ENCODE results near the gene PRXL2B. TPM values are rescaled to one million over a fixed set of nuclear protein-coding genes. Genes with fewer than 3 reads are reported as not detected.
A peak's percentile ranks its signal among the peaks of the same experiment; 100 is the strongest.

PRXL2B gene
- total and polyA plus RNA-seq, 10 of the 15 experiments (the other 5 are each of a cell fraction or from before 2014, with no cell fraction given): 0.44 to 5.6 (median 4.0) TPM

DNA sequence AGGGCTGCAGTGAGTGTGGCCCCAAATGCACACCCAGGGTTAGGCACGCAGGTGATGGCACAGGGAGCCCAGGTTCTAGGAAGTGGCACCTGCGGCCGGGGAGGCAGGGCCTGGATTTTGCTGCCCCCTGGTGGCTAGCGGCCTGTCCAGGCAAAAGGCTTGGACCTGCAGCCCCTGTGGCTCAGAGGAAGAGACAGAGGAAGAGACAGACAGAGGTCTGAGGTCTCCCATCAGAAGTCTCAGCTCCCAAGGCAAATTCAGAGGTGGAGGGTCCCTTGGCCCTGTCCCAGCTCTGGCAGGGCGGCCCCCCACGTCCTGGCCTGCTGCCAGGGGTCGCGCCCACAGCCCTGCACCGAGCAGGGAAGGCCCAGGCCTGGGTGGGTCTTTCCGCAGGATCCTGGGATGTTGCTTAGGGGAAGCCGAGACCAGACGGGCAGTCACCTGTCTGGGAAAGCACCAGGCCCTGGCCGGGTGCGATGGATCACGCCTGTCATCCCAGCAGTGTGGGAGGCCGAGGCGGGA is 38.4 kb upstream of the PRXL2B start (continued):
- TF ChIP-seq KAT2A (conservative IDR thresholded peaks at IDR 0.05; ENCODE audit: control insufficient read depth, low read depth, low read length) (no peak), SMAD1 (IDR thresholded peaks at IDR 0.05; ENCODE audit: low read depth, partially characterized antibody) (no peak), FOS (IDR thresholded peaks at IDR 0.05; ENCODE audit: borderline replicate concordance, extremely low read depth, insufficient read length) (no peak), DPF2 (IDR thresholded peaks at IDR 0.05) (peak; percentile 71), SMC3 (IDR thresholded peaks at IDR 0.05; ENCODE audit: borderline replicate concordance, low read length) (peak; percentile 85), PAX8 (IDR thresholded peaks at IDR 0.05) (no peak), KDM1A (IDR thresholded peaks at IDR 0.05; ENCODE audit: borderline replicate concordance) (no peak), YY1 (IDR thresholded peaks at IDR 0.05; ENCODE audit: low read depth, low read length) (0 out of 2 replicates have a peak, but pooled peaks have one; percentile 2), RAD21 (IDR thresholded peaks at IDR 0.05; ENCODE audit: insufficient read depth, low read depth, low read length) (peak; percentile 84), NFIC (IDR thresholded peaks at IDR 0.05; ENCODE audit: low read depth, low read length) (no peak), YBX1 (IDR thresholded peaks at IDR 0.05) (no peak), TCF12 (IDR thresholded peaks at IDR 0.05; ENCODE audit: low read depth, low read length) (0 out of 2 replicates have a peak, but pooled peaks have one; percentile 63)
- TF ChIP-seq, protein P1, sequence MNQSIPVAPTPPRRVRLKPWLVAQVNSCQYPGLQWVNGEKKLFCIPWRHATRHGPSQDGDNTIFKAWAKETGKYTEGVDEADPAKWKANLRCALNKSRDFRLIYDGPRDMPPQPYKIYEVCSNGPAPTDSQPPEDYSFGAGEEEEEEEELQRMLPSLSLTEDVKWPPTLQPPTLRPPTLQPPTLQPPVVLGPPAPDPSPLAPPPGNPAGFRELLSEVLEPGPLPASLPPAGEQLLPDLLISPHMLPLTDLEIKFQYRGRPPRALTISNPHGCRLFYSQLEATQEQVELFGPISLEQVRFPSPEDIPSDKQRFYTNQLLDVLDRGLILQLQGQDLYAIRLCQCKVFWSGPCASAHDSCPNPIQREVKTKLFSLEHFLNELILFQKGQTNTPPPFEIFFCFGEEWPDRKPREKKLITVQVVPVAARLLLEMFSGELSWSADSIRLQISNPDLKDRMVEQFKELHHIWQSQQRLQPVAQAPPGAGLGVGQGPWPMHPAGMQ (IDR thresholded peaks at IDR 0.05; ENCODE audit: borderline replicate concordance): no peak
- TF ChIP-seq, protein P2, sequence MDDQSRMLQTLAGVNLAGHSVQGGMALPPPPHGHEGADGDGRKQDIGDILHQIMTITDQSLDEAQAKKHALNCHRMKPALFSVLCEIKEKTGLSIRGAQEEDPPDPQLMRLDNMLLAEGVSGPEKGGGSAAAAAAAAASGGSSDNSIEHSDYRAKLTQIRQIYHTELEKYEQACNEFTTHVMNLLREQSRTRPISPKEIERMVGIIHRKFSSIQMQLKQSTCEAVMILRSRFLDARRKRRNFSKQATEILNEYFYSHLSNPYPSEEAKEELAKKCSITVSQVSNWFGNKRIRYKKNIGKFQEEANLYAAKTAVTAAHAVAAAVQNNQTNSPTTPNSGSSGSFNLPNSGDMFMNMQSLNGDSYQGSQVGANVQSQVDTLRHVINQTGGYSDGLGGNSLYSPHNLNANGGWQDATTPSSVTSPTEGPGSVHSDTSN (IDR thresholded peaks at IDR 0.05; ENCODE audit: insufficient replicate concordance, low read depth, low read length): peak; percentile 60
- TF ChIP-seq, protein P3, sequence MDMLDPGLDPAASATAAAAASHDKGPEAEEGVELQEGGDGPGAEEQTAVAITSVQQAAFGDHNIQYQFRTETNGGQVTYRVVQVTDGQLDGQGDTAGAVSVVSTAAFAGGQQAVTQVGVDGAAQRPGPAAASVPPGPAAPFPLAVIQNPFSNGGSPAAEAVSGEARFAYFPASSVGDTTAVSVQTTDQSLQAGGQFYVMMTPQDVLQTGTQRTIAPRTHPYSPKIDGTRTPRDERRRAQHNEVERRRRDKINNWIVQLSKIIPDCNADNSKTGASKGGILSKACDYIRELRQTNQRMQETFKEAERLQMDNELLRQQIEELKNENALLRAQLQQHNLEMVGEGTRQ (IDR thresholded peaks at IDR 0.05; ENCODE audit: borderline replicate concordance, low read depth, low read length): no peak
- TF ChIP-seq, protein P4, sequence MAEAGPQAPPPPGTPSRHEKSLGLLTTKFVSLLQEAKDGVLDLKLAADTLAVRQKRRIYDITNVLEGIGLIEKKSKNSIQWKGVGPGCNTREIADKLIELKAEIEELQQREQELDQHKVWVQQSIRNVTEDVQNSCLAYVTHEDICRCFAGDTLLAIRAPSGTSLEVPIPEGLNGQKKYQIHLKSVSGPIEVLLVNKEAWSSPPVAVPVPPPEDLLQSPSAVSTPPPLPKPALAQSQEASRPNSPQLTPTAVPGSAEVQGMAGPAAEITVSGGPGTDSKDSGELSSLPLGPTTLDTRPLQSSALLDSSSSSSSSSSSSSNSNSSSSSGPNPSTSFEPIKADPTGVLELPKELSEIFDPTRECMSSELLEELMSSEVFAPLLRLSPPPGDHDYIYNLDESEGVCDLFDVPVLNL (IDR thresholded peaks at IDR 0.05; ENCODE audit: low read depth, low read length): no peak
- TF ChIP-seq, protein P5, sequence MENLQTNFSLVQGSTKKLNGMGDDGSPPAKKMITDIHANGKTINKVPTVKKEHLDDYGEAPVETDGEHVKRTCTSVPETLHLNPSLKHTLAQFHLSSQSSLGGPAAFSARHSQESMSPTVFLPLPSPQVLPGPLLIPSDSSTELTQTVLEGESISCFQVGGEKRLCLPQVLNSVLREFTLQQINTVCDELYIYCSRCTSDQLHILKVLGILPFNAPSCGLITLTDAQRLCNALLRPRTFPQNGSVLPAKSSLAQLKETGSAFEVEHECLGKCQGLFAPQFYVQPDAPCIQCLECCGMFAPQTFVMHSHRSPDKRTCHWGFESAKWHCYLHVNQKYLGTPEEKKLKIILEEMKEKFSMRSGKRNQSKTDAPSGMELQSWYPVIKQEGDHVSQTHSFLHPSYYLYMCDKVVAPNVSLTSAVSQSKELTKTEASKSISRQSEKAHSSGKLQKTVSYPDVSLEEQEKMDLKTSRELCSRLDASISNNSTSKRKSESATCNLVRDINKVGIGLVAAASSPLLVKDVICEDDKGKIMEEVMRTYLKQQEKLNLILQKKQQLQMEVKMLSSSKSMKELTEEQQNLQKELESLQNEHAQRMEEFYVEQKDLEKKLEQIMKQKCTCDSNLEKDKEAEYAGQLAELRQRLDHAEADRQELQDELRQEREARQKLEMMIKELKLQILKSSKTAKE (IDR thresholded peaks at IDR 0.05; ENCODE audit: low read depth, poor library complexity, severe bottlenecking): no peak
- TF ChIP-seq, protein P6, sequence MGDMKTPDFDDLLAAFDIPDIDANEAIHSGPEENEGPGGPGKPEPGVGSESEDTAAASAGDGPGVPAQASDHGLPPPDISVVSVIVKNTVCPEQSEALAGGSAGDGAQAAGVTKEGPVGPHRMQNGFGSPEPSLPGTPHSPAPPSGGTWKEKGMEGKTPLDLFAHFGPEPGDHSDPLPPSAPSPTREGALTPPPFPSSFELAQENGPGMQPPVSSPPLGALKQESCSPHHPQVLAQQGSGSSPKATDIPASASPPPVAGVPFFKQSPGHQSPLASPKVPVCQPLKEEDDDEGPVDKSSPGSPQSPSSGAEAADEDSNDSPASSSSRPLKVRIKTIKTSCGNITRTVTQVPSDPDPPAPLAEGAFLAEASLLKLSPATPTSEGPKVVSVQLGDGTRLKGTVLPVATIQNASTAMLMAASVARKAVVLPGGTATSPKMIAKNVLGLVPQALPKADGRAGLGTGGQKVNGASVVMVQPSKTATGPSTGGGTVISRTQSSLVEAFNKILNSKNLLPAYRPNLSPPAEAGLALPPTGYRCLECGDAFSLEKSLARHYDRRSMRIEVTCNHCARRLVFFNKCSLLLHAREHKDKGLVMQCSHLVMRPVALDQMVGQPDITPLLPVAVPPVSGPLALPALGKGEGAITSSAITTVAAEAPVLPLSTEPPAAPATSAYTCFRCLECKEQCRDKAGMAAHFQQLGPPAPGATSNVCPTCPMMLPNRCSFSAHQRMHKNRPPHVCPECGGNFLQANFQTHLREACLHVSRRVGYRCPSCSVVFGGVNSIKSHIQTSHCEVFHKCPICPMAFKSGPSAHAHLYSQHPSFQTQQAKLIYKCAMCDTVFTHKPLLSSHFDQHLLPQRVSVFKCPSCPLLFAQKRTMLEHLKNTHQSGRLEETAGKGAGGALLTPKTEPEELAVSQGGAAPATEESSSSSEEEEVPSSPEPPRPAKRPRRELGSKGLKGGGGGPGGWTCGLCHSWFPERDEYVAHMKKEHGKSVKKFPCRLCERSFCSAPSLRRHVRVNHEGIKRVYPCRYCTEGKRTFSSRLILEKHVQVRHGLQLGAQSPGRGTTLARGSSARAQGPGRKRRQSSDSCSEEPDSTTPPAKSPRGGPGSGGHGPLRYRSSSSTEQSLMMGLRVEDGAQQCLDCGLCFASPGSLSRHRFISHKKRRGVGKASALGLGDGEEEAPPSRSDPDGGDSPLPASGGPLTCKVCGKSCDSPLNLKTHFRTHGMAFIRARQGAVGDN (IDR thresholded peaks at IDR 0.05): no peak; the same call in 1 of the 2 replicates

Data from GM12878 (cell line).